PC-3 (cell line): ENCODE measurements around the gene G6PC3. TPM values are rescaled to one million over a fixed set of nuclear protein-coding genes. Genes with fewer than 3 reads are reported as not detected.

Experiments
- ATAC-seq: fragments of 200-7000 bp; cut with Tn5 transposase; 2 replicates; pipeline ENCODE4 v1.9.1; 2020; ENCODE audit warnings: mild to moderate bottlenecking, moderate library complexity
- BruUV-seq: library from RNA; stranded (reverse); fragments of 400-500 nt; replicated peaks from 2 replicates; lab custom pipeline; 2021; lab: Mats Ljungman, UMichigan
- CTCF ChIA-PET: fragments of 300-600 bp; sonication (Branson Sonifier 250); formaldehyde crosslinking; loops from one replicate; lab custom pipeline; 2022; ENCODE audit warnings: antibody characterized with exemption; lab: Charles Lee
- POLR2A ChIA-PET: fragments of 300-600 bp; sonication (Branson Sonifier 250); formaldehyde crosslinking; loops from one replicate; lab custom pipeline; 2022; ENCODE audit warnings: antibody characterized with exemption; ENCODE audit not compliant: unreplicated experiment; lab: Charles Lee
- DNase-seq: peaks from one replicate; pipeline ENCODE4 v3.0.0-alpha.2; 2015
- H2AFZ ChIP-seq: fragments of 300-600 bp; sonication (generic); 2 replicates; pipeline ENCODE4 v1.6.0; 2016; ENCODE audit warnings: antibody characterized with exemption, low read length
- H3F3A ChIP-seq: fragments of 300-600 bp; sonication (generic); one replicate; pipeline ENCODE4 v1.6.0; 2017; ENCODE audit warnings: antibody characterized with exemption, low read length, control low read depth, mild to moderate bottlenecking; ENCODE audit not compliant: unreplicated experiment
- H3K27ac ChIP-seq: fragments of 300-600 bp; sonication (generic); 2 replicates; pipeline ENCODE4 v1.5.1; 2016; ENCODE audit warnings: mild to moderate bottlenecking, low read length
- H3K27me3 ChIP-seq: fragments of 300-600 bp; sonication (generic); 2 replicates; pipeline ENCODE4 v1.6.1; 2016; ENCODE audit warnings: low read length, mixed read lengths
- H3K36me3 ChIP-seq: fragments of 300-600 bp; sonication (generic); 2 replicates; pipeline ENCODE4 v1.6.1; 2016; ENCODE audit warnings: low read depth, mixed run types, low read length, mixed read lengths
- H3K4me1 ChIP-seq: fragments of 300-600 bp; sonication (generic); 2 replicates; pipeline ENCODE4 v1.5.1; 2016; ENCODE audit warnings: low read length; ENCODE audit not compliant: insufficient read depth
- H3K4me2 ChIP-seq: fragments of 300-600 bp; sonication (generic); 2 replicates; pipeline ENCODE4 v1.6.0; 2016; ENCODE audit warnings: low read length
- H3K4me3 ChIP-seq: fragments of 300-600 bp; sonication (generic); 2 replicates; pipeline ENCODE4 v1.5.1; 2016; ENCODE audit warnings: mild to moderate bottlenecking, low read length, mixed read lengths
- H3K79me2 ChIP-seq: fragments of 300-600 bp; sonication (generic); 2 replicates; pipeline ENCODE4 v1.6.1; 2017; ENCODE audit warnings: low read length, mixed read lengths
- H3K9ac ChIP-seq: fragments of 300-600 bp; sonication (generic); 2 replicates; pipeline ENCODE4 v1.6.0; 2016; ENCODE audit warnings: mild to moderate bottlenecking, low read length
- H3K9me2 ChIP-seq: fragments of 300-600 bp; sonication (generic); replicated peaks from 2 replicates; pipeline ENCODE4 v1.6.1; 2016; ENCODE audit warnings: mixed run types, low read length, mixed read lengths
- H3K9me3 ChIP-seq: fragments of 300-600 bp; sonication (generic); 2 replicates; pipeline ENCODE4 v1.6.1; 2016; ENCODE audit warnings: low read length, mixed read lengths
- H4K20me1 ChIP-seq: fragments of 300-600 bp; sonication (generic); 2 replicates; pipeline ENCODE4 v1.6.1; 2016; ENCODE audit warnings: low read length, mixed read lengths
- EZH2 ChIP-seq: fragments of 300-600 bp; sonication (generic); IDR thresholded peaks from one replicate; pipeline ENCODE4 v1.6.1; 2017; ENCODE audit warnings: antibody characterized with exemption, mild to moderate bottlenecking, low read length; ENCODE audit not compliant: unreplicated experiment
- EZH2phosphoT487 ChIP-seq: fragments of 300-600 bp; sonication (generic); IDR thresholded peaks from 2 replicates; pipeline ENCODE4 v1.6.1; 2018; ENCODE audit warnings: mild to moderate bottlenecking, antibody characterized with exemption, low read length, borderline replicate concordance
- intact Hi-C: fragments of 100-400 bp; cut with micrococcal nuclease; formaldehyde crosslinking; loops from 2 replicates; pipeline ENCODE4 v1.9.0; 2023
- total RNA-seq: library from RNA; depleted of rRNA; stranded (reverse); fragments of >200 nt; gene quantifications from 2 replicates; pipeline ENCODE4 v1.2.3, GENCODE V29; 2014
- TF ChIP-seq, protein P1 (sequence below): fragments of 300-600 bp; sonication (generic); conservative IDR thresholded peaks from 2 replicates; pipeline ENCODE4 v1.5.1; 2017; ENCODE audit warnings: antibody characterized with exemption, low read depth, mild to moderate bottlenecking, low read length

G6PC3 gene
- total RNA-seq, 1 experiment from 2014 or later = 69.5 TPM

DNA sequence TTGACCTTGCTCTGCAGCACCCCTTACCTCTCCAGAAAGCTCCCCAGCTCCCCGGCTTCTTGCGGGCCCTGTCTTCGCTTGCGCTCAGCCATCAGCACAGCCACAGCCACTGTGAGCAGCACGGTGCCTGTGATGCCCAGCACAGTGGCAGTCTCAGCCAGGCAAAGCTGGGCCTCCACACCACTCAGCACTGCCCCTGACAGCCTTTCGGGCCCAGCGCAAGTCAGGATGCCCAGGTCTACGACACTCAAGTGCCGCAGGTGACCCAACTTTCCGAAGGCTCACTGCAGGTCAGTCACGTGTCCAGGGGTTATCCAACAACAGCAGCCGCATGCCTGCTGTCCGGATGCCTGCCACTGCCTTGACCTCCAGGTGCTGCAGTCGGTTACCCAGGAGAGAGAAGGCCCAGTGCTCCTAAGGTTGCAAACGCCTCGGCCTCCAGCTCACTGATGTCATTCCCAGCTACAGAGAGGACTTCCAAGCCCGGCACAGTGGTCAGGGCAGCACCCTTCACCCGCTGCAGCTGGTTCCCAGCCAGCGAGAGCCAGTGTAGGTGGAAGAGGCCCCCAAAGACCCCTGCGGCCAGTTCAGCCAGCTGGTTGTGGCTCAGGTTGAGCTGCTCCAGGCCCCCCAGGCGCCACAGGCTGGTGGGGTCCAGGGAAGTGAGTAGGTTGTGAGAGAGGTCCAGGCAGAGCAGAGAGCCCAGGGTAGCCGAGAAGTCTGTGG, 46.8 kb upstream of the G6PC3 start:
- no peak overlapping the region for H3K4me3 ChIP-seq
- intact Hi-C loops = no loop called here
- POLR2A ChIA-PET = no interaction called here
- H2AFZ ChIP-seq = no peak overlapping the region
- TF ChIP-seq, protein P1, sequence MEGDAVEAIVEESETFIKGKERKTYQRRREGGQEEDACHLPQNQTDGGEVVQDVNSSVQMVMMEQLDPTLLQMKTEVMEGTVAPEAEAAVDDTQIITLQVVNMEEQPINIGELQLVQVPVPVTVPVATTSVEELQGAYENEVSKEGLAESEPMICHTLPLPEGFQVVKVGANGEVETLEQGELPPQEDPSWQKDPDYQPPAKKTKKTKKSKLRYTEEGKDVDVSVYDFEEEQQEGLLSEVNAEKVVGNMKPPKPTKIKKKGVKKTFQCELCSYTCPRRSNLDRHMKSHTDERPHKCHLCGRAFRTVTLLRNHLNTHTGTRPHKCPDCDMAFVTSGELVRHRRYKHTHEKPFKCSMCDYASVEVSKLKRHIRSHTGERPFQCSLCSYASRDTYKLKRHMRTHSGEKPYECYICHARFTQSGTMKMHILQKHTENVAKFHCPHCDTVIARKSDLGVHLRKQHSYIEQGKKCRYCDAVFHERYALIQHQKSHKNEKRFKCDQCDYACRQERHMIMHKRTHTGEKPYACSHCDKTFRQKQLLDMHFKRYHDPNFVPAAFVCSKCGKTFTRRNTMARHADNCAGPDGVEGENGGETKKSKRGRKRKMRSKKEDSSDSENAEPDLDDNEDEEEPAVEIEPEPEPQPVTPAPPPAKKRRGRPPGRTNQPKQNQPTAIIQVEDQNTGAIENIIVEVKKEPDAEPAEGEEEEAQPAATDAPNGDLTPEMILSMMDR = no peak
- TF ChIP-seq EZH2phosphoT487 = no peak
- no peak for TF ChIP-seq EZH2
- H3K79me2 ChIP-seq = no peaks in the 10 kb centered on the region
- no peak overlapping the region for H3K4me2 ChIP-seq
- BruUV-seq = no TSS peak
- 0 out of 2 replicates have a peak, but pooled peaks cover under 1% of the 10 kb centered on the region for H3K36me3 ChIP-seq
- H3K4me1 ChIP-seq = no peaks in the 10 kb centered on the region
- H4K20me1 ChIP-seq = no peaks in the 10 kb centered on the region
- no peaks in the 10 kb centered on the region for H3F3A ChIP-seq
- H3K27me3 ChIP-seq = no peaks in the 10 kb centered on the region
- CTCF ChIA-PET = no interaction called here
- no peaks in the 10 kb centered on the region for H3K9me3 ChIP-seq
- no peak overlapping the region for H3K9ac ChIP-seq
- ATAC-seq = no peak
- no peaks in the 10 kb centered on the region for H3K9me2 ChIP-seq
- DNase-seq = no peak
- no peak overlapping the region for H3K27ac ChIP-seq

DNA sequence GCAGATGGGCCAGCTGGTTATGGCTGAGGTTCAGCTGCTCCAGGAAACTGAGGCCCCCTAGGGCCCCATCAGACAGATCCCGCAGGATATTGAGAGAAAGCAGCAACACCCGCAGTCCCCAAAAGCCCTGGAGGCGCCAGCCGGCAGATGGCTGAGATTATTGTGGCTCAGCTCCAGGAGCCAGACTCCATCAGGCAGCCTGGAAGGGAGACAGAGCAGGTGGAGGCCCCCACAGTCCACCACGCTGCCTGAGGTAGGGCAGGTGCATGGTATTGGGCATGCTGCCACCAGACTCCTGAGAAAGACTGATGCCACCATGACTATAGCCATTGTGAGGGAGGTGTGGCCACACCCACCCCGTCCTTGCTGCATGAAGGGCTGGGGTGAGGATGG, 46.3 kb upstream of the G6PC3 start:
- Histone ChIP-seq H3K36me3 (0 out of 2 replicates have a peak, but pooled peaks cover 4% of the 10 kb centered on the region), H3K27me3 (no peaks in the 10 kb centered on the region), H3K79me2 (no peaks in the 10 kb centered on the region), H3K27ac (no peak overlapping the region), H3K9me3 (no peaks in the 10 kb centered on the region), H3K9me2 (no peaks in the 10 kb centered on the region), H2AFZ (no peak overlapping the region), H4K20me1 (no peaks in the 10 kb centered on the region), H3K4me3 (no peak overlapping the region), H3K4me1 (no peaks in the 10 kb centered on the region), H3K9ac (no peak overlapping the region), H3K4me2 (no peak overlapping the region), H3F3A (no peaks in the 10 kb centered on the region)
- POLR2A ChIA-PET = no interaction called here
- no TSS peak for BruUV-seq
- ATAC-seq (no peak), DNase-seq (no peak)
- CTCF ChIA-PET = no interaction called here
- intact Hi-C loops = no loop called here
- TF ChIP-seq EZH2 = no peak
- TF ChIP-seq, protein P1 = no peak
- TF ChIP-seq EZH2phosphoT487 = no peak

DNA sequence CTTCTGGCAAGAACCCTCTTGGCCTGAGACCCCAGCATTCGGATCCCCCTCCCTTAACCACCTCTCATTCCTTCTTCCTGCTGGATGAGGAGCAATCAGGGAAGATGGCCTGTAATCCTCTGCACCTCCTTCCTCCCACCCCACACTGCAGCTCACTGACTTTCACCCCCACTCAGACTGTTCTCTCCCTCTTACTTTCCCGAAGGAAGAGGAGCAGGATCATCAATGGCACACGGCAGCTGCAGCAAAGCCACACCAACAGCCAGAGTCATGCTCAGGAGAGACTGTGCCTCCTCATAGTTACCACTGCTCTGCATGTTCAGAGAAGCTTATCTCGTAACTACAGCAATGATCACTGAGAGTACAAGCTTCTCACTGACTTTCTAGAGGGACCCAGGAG, 45.7 kb upstream of the G6PC3 start:
- ATAC-seq (no peak), DNase-seq (no peak)
- POLR2A ChIA-PET = no interaction called here

More for the DNA sequence above, 45.7 kb upstream of the G6PC3 start:
- H3K4me2 ChIP-seq = no peak overlapping the region
- no peaks in the 10 kb centered on the region for H3F3A ChIP-seq
- CTCF ChIA-PET = no interaction called here
- no peaks in the 10 kb centered on the region for H3K9me3 ChIP-seq
- intact Hi-C loops = no loop called here
- 0 out of 2 replicates have a peak, but pooled peaks cover 4% of the 10 kb centered on the region for H3K36me3 ChIP-seq
- no peak overlapping the region for H3K27ac ChIP-seq
- no TSS peak for BruUV-seq
- H3K79me2 ChIP-seq = no peaks in the 10 kb centered on the region
- no peaks in the 10 kb centered on the region for H4K20me1 ChIP-seq
- no peaks in the 10 kb centered on the region for H3K27me3 ChIP-seq
- H3K9ac ChIP-seq = no peak overlapping the region
- no peak overlapping the region for H3K4me3 ChIP-seq
- no peak overlapping the region for H2AFZ ChIP-seq
- TF ChIP-seq EZH2phosphoT487 = no peak
- no peaks in the 10 kb centered on the region for H3K9me2 ChIP-seq
- H3K4me1 ChIP-seq = no peaks in the 10 kb centered on the region
